Measurements from ENCODE around the gene HPCAL1.

GRCh38 chr2:10353931-10354330 lies 51.2 kb downstream of the HPCAL1 start:
- TF ChIP-seq CTCF (IDR thresholded peaks at IDR 0.05) (no peak), POLR2A (IDR thresholded peaks at IDR 0.05) (no peak)

All from body of pancreas (tissue), 4 donors.